ENCODE data around the gene TRAF1.
A peak's percentile ranks its signal among the peaks of the same experiment; 100 is the strongest.

TRAF1 gene

GRCh38 chr9:120938851-120939250 is 12.3 kb upstream of the TRAF1 start:
- no peak for DNase-seq

DNA sequence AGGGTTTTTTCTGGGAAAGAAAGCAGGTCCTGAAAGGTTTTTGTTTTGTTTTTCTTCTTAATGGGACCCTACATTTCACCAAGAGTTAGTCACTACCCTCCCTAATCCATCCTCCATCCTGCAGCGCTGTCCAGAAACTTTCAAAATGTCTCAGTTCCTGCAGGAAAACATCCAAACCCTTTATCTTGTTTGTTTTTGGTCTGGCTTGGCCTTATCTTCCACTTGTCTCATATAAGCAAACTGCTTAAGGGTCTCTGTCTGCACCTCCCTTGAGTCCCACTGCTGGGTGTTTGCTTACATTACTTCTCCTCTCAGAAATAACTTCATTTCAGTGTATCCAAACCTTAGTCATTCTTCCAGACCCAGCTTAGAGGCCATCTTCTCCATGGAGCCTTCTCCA is 11.0 kb upstream of the TRAF1 start:
- peak; percentile 41 for DNase-seq

- DNase-seq: peak; percentile 21
These were observed 10.5 kb upstream of the TRAF1 start for GRCh38 chr9:120937127-120937526.

- DNase-seq: no peak
These were observed 10.1 kb upstream of the TRAF1 start for GRCh38 chr9:120936764-120937122.

GRCh38 chr9:120936011-120936763 is 9.6 kb upstream of the TRAF1 start:
- DNase-seq: peak; percentile 96

DNA sequence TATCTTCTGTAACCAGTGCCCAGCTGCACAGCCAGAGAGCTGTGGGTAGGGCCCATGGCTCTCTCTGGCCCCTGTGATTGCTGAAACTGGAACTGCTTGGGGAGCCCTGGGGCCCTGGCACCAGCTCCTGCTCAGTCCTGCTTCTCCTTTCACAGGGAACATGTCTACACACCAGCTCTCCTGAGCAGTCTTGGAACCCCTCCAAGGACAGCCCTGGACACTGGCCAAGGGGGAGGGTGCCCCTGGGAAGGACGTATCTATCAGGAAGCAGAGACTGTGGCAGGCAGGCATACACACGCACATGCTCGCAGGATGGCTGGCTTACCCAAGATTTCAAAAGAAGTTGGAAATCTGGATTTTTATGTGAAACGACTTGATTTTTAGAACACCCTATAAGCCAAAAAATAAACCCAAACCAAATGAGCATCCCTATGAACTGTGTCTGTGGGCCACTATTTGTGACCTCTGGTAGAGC is 8.8 kb upstream of the TRAF1 start:
- peak; percentile 92 for DNase-seq

DNA sequence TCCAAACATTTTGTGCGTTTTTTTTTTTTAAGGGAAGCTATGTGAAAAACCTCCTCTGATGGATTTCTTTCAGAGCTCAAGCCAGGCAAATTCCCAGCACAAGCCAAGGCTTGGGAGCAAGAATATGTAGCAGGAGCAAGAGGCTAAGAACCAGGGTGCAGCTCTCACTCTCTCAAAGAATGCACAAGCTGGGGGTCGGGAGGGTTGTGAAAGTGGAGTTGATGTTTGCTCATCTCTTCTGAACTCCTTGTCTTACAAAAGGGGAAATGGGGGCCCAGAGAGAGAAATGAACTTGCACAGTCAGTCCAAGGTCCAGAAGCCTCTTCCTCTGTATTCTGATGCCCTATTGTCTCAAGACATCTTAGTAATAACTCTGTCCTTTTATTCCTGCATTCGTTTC is 7.7 kb upstream of the TRAF1 start:
- no peak for DNase-seq

- DNase-seq: no peak
These were observed 6.9 kb upstream of the TRAF1 start for GRCh38 chr9:120933310-120934055.

- no peak for DNase-seq
These were observed 5.7 kb upstream of the TRAF1 start for GRCh38 chr9:120932086-120932823.

DNA sequence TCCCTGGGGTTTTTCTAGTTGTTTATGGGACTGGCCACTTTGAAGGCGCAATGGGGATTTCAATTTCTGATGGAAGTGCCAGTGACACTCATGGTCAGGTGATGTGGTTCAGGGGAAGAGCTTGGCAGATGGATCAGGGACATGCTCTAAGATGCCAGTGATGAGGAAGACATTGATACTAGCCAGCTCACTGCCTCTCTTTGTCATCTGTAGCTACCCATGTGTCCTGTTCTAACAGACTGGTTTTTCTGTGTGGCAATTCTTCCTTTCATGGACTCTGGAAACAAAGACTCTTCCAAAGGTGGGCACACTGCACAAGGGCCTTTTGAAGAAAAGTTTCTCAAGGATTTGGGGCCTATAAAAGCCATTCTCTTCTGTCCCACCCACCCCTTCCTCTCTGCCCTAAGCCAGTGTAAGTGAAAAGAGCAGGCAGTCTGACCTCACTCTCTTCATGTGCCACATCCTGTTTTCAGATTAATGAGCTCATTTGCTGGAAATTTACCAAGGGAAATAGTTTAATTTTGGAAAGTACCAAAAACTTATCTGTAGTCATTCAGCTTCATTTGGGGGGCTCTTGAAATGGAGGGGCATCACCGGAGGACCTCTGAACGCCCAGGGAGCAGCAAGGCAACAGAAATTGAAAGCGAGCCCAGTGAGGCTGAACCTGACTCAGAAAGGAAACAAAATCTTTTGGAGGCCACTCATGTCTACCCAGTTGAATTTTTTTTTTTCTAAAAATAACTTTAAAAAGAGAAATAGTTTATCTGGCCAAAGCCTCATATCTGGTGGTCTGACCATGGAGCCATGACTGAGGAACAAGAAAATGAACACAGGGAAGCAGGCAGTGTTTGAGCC is 4.9 kb upstream of the TRAF1 start:
- DNase-seq: peak; percentile 62

DNA sequence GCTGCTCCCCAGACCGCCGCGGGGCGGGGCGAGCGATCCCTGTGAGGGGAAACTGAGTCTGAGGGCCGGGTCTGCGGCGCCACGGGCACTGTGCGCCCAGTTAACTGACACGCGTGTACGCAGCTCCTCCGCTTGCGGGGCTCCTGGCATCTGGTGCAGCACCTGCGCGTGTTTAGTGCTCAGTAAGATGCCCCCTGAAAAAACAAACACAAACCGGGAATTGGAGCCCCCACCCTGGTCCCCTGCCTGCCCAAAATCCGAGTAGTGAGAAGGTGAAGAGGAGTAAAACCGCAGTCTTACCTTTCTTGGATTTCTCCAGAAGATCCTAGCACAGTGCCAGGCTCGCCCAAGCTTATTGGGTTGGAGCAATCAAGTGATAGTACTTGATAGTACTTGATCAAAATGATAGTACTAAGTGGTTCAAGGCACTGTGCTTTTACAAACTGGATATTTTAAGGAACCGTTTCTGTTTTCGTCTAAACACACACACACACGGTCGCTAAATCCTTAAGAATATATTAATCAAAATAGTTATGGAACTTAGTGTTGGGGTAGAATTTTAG is 2.7 kb upstream of the TRAF1 start:
- DNase-seq: no peak

GRCh38 chr9:120928483-120929228 is 2.1 kb upstream of the TRAF1 start:
- peak; percentile 49 for DNase-seq

DNA sequence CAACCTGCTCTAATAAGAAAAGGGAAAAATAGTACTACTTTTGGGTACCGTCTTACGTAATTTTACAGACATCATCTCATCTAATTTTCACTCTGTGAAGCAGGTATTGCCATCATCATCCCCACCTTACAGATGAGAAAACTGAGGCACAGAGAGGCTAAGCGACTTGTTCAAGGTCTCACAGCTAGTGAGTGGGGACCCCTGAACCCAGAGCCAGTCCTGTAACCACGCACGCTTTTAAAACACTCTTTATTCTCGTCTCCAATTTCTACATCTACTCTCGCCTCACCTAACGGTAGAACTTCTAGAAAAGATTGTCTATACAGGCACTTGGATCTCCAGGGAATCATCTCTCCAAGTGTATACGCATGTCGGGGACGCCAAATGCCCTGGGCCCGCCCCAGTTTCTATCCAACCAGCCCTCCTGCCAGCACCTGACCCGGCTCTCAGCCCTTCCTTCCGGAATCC is 1.5 kb upstream of the TRAF1 start:
- DNase-seq: no peak

- no peak for DNase-seq
These were observed 846 bp upstream of the TRAF1 start for GRCh38 chr9:120927269-120928014.

DNA sequence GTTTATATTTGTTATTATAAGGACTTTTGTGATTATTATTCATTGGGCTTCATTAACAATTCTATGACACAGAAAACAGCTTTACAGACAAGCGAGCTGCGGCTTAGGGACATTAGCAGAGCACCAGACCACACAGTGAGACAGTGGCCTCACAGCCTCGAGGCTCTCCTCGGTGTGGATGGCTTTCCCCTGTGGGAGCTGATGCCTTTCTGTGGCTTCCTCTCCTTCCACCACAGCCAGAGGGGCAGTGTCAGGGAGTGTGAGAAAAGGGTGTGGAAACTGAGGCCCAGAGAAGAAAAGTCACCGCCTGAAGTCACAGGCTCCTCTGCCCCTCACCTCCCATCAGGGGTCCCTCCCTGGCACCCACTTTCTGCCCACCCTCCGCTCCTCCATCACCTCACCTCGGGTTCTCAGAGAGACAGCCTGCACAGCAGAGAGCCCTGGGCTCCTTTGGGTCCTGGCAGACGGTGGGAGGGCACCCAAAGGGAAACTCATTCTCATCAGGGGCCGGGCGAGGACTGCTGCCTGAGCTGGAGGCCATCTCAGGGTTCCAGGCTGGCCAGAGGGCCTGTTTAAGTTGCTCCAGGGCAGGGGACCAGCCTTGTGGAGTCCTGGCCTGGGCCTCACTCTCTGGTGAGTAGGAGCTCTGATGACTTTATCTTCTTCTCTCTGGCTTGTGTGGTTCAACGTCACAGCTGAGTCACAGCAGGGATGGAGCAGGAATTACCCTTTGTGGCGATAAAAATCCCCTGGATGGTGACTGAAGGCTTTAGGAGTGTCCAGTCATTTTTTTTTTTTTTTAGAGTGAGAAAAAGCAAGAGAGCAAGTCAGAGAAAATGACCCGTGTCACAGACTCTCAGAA is 830 bp downstream of the TRAF1 start:
- DNase-seq: peak; percentile 80

DNA sequence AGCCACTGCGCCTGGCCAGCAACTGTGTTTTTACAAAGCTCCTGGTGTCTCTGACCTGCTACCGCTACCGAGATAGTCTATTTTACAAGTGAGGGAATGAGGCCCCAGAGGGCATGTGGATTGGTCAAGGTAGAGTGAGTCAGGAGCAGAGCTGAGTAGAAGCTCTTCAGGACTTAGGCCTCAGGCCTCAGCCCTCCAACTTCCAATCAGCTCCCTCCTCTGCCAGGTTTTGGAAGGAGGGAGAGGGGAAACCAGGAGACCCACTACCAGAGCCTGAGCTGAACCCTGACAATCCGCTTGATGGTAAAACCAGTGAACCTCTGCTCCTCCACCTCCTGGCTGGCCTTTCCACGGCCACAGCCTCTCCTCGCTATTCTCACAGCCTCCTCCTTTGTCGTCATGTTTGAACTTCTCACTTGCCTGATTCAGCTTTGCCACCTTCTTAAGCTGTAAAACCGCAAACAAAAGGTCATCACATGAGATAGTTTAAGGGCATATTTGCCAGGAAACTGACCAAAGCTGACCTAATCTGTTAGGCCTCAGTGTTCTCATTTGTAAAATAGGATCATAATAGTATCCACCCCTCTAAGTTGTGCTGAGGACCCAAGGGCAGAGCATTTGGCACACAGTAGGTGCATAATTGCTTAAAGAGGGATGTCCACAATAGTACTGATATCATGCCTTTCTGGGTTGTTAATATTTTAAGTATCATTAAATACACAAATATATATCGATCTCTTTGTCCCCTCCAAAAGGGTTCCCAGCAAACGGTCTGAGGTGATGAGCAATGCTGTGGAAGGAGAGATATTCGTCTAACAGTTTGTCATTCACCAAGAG is 1.7 kb downstream of the TRAF1 start:
- no peak for DNase-seq

GRCh38 chr9:120923620-120924328 is 2.8 kb downstream of the TRAF1 start:
- no peak for DNase-seq

Measured in fibroblast of upper back skin (primary cell).